HCT116 (cell line): ENCODE data around the gene ADNP2.

Experiments
- CBX3 ChIP-seq: IDR thresholded peaks from 2 replicates; pipeline ENCODE4 v1.6.1; 2012; ENCODE audit warnings: low read depth
- CEBPB ChIP-seq: IDR thresholded peaks from 2 replicates; pipeline ENCODE4 v1.6.1; 2012; ENCODE audit warnings: low read depth
- EGR1 ChIP-seq: IDR thresholded peaks from 2 replicates; pipeline ENCODE4 v1.6.1; 2012; ENCODE audit warnings: low read depth
- EZH2 ChIP-seq: fragments of 200-600 bp; sonication (generic); IDR thresholded peaks from 2 replicates; pipeline ENCODE4 v1.6.1; 2017; ENCODE audit warnings: antibody characterized with exemption, mixed run types
- POLR2A ChIP-seq: IDR thresholded peaks from 2 replicates; pipeline ENCODE4 v1.7.0; 2011; ENCODE audit warnings: borderline replicate concordance; ENCODE audit not compliant: insufficient read depth, insufficient read length; ENCODE audit errors: extremely low read depth
- POLR2AphosphoS5 ChIP-seq: IDR thresholded peaks from 2 replicates; pipeline ENCODE4 v1.6.1; 2011; ENCODE audit warnings: mild to moderate bottlenecking, low read depth, low read length, moderate library complexity
- RAD21 ChIP-seq: IDR thresholded peaks from 2 replicates; pipeline ENCODE4 v1.6.1; 2012; ENCODE audit warnings: low read depth, mild to moderate bottlenecking
- YY1 ChIP-seq: IDR thresholded peaks from 2 replicates; pipeline ENCODE4 v1.6.1; 2011; ENCODE audit warnings: low read length, low read depth, moderate library complexity, mild to moderate bottlenecking; ENCODE audit not compliant: insufficient replicate concordance; ENCODE audit errors: extremely low read depth
- TF ChIP-seq, protein P1 (sequence below), 3 experiments: fragments of 200-600 bp in 1 of 3; sonication (generic) in 1 of 3; IDR thresholded peaks in 2 of 3; conservative IDR thresholded peaks in 1 of 3; 2 replicates each; pipeline ENCODE4 v1.5.1; 2012 to 2017; ENCODE audit warnings: low read depth in 2 of 3, low read length in 2 of 3, antibody characterized with exemption in 1 of 3, borderline replicate concordance in 1 of 3, control low read depth in 1 of 3, mild to moderate bottlenecking in 1 of 3, mixed read lengths in 1 of 3, mixed run types in 1 of 3, moderate library complexity in 1 of 3; ENCODE audit not compliant: insufficient read depth in 1 of 3
- TF ChIP-seq, protein P2 (sequence below): IDR thresholded peaks from 2 replicates; pipeline ENCODE4 v1.6.1; 2012

DNA sequence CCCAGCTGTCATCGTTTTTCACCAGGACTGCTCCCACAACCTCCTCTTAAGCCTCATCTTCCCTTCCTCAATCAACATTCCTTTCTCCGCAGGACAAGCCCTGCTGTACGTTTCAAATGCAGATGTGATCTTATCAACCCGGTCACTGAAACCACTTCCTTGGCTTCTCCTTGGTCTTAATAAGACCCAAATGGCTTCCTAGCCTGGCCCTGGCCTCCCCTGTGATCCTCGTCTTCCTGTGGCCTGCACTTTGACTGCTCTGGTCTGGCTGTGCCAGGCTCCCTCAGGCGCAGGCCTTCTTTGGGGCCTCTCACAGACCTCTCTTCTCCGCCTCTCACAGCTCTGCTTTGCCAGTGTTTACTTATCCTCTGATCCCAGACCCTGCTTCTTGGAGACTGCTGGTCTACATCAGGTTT lies 4.7 kb upstream of the ADNP2 start:
- no peak for TF ChIP-seq EGR1
- TF ChIP-seq, protein P1, sequence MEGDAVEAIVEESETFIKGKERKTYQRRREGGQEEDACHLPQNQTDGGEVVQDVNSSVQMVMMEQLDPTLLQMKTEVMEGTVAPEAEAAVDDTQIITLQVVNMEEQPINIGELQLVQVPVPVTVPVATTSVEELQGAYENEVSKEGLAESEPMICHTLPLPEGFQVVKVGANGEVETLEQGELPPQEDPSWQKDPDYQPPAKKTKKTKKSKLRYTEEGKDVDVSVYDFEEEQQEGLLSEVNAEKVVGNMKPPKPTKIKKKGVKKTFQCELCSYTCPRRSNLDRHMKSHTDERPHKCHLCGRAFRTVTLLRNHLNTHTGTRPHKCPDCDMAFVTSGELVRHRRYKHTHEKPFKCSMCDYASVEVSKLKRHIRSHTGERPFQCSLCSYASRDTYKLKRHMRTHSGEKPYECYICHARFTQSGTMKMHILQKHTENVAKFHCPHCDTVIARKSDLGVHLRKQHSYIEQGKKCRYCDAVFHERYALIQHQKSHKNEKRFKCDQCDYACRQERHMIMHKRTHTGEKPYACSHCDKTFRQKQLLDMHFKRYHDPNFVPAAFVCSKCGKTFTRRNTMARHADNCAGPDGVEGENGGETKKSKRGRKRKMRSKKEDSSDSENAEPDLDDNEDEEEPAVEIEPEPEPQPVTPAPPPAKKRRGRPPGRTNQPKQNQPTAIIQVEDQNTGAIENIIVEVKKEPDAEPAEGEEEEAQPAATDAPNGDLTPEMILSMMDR (IDR thresholded peaks at IDR 0.05 in 2 of 3, conservative IDR thresholded peaks at IDR 0.05 in 1 of 3; ENCODE audit: borderline replicate concordance in 1 of 3, insufficient read depth in 1 of 3, low read depth in 2 of 3, low read length in 2 of 3): no peak
- TF ChIP-seq, protein P2, sequence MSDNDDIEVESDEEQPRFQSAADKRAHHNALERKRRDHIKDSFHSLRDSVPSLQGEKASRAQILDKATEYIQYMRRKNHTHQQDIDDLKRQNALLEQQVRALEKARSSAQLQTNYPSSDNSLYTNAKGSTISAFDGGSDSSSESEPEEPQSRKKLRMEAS: no peak
- no peak for TF ChIP-seq POLR2A
- no peak for TF ChIP-seq YY1
- no peak for TF ChIP-seq POLR2AphosphoS5
- no peak for TF ChIP-seq CEBPB
- TF ChIP-seq EZH2: no peak
- no peak for TF ChIP-seq CBX3
- TF ChIP-seq RAD21: no peak
